MCF 10A (cell line): ENCODE data around the gene CYGB. TPM values are rescaled to one million over a fixed set of nuclear protein-coding genes. Genes with fewer than 3 reads are reported as not detected.
"Not testable (repeated sequence)": the region's sequence is repeated elsewhere in the genome, so short reads cannot be mapped to it uniquely, and the experiment has no call there.

Experiments
- BruUV-seq: library from RNA; stranded (reverse); fragments of 400-500 nt; replicated peaks from 2 replicates; lab custom pipeline; 2021; lab: Mats Ljungman, UMichigan
- CTCF ChIA-PET: fragments of 300-600 bp; sonication (Branson Sonifier 250); formaldehyde crosslinking; extraction: SDS; loops from one replicate; lab custom pipeline; 2021; ENCODE audit warnings: antibody characterized with exemption, inconsistent platforms; lab: Yijun Ruan, JAX
- POLR2A ChIA-PET: fragments of 300-600, 350-650 bp; sonication (Branson Sonifier 250); formaldehyde crosslinking; extraction: SDS; loops from one replicate; lab custom pipeline; 2020; ENCODE audit warnings: antibody characterized with exemption, inconsistent platforms; lab: Yijun Ruan, JAX
- DNase-seq: peaks from one replicate; pipeline ENCODE4 v3.0.0-alpha.2; 2018; ENCODE audit not compliant: unreplicated experiment
- H3K27ac Mint-ChIP-seq: one replicate; pipeline ENCODE4 v1.8.0; 2022; ENCODE audit warnings: mild to moderate bottlenecking, low read depth, mixed read lengths; ENCODE audit not compliant: unreplicated experiment
- H3K27me3 Mint-ChIP-seq: one replicate; pipeline ENCODE4 v1.8.0; 2022; ENCODE audit warnings: mixed read lengths; ENCODE audit not compliant: insufficient read depth, unreplicated experiment
- H3K36me3 Mint-ChIP-seq: one replicate; pipeline ENCODE4 v1.8.0; 2022; ENCODE audit warnings: mild to moderate bottlenecking, moderate library complexity, mixed read lengths; ENCODE audit not compliant: insufficient read depth, unreplicated experiment
- H3K4me1 Mint-ChIP-seq: one replicate; pipeline ENCODE4 v1.8.0; 2022; ENCODE audit warnings: mixed read lengths; ENCODE audit not compliant: insufficient read depth, unreplicated experiment
- H3K4me3 Mint-ChIP-seq: one replicate; pipeline ENCODE4 v1.8.0; 2022; ENCODE audit warnings: mild to moderate bottlenecking, moderate library complexity, mixed read lengths; ENCODE audit not compliant: unreplicated experiment
- H3K9me3 Mint-ChIP-seq: one replicate; pipeline ENCODE4 v1.8.0; 2022; ENCODE audit warnings: mixed read lengths; ENCODE audit not compliant: unreplicated experiment
- intact Hi-C: fragments of 100-400 bp; cut with micrococcal nuclease; formaldehyde crosslinking; loops from 2 replicates; pipeline ENCODE4 v1.14.1; 2022
- total RNA-seq: library from RNA; stranded (reverse); gene quantifications from 2 replicates; pipeline ENCODE4 v1.2.3, GENCODE V29; 2022
- TF ChIP-seq, protein P1 (sequence below): fragments of 200-600 bp; IDR thresholded peaks from one replicate; pipeline ENCODE4 v1.8.0; 2022; ENCODE audit warnings: antibody characterized with exemption, mild to moderate bottlenecking; ENCODE audit not compliant: unreplicated experiment

Gene CYGB
- total RNA-seq, 1 experiment from 2014 or later: not detected

- Mint-ChIP-seq H3K27me3 (peaks cover 27% of the 10 kb centered on the region), H3K27ac (no peak overlapping the region), H3K4me1 (peaks cover 1% of the 10 kb centered on the region), H3K36me3 (no peaks in the 10 kb centered on the region), H3K9me3 (no peaks in the 10 kb centered on the region), H3K4me3 (no peak overlapping the region)
- intact Hi-C loops: no loop called here
- no peak for DNase-seq
- ChIA-PET CTCF (interaction anchor here (0.6 to 1.8 kb wide), 5 partner anchors 9 to 105 kb away, joined by 3 to 6 read pairs (median 3); no protein-coding TSS in a partner anchor), POLR2A (no interaction called here)
- TF ChIP-seq, protein P1, sequence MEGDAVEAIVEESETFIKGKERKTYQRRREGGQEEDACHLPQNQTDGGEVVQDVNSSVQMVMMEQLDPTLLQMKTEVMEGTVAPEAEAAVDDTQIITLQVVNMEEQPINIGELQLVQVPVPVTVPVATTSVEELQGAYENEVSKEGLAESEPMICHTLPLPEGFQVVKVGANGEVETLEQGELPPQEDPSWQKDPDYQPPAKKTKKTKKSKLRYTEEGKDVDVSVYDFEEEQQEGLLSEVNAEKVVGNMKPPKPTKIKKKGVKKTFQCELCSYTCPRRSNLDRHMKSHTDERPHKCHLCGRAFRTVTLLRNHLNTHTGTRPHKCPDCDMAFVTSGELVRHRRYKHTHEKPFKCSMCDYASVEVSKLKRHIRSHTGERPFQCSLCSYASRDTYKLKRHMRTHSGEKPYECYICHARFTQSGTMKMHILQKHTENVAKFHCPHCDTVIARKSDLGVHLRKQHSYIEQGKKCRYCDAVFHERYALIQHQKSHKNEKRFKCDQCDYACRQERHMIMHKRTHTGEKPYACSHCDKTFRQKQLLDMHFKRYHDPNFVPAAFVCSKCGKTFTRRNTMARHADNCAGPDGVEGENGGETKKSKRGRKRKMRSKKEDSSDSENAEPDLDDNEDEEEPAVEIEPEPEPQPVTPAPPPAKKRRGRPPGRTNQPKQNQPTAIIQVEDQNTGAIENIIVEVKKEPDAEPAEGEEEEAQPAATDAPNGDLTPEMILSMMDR: no peak
- BruUV-seq: no TSS peak
These were observed 18.2 kb downstream of the CYGB start for GRCh38 chr17:76519048-76519966.

DNA sequence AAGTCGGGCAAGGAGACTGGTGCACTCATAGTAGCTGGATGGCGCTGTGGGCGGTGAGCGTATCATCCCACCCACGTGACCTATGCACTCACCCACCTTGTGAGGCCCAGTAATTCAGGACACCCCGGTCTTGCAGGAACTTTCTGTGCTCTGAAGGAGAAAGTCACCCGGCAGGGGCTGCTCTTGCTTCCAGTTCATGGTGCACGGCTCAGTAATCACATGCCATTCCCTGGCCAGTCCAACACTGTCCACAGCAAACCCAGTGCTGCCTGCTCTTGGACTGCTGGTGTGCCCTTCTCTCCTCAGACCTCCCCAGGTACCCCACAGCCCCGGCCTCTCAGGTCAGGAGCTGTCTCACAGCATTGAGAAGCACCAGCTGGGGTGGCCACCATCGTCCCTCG, 19.9 kb downstream of the CYGB start:
- no TSS peak for BruUV-seq
- no peak for DNase-seq
- Mint-ChIP-seq H3K4me1 (no peaks in the 10 kb centered on the region), H3K36me3 (no peaks in the 10 kb centered on the region), H3K9me3 (no peaks in the 10 kb centered on the region), H3K27me3 (peaks cover 27% of the 10 kb centered on the region), H3K4me3 (no peak overlapping the region), H3K27ac (no peak overlapping the region)
- TF ChIP-seq, protein P1: no peak
- ChIA-PET POLR2A (no interaction called here), CTCF (interaction anchor here (0.6 to 1.9 kb wide), 2 partner anchors 75 to 106 kb away, joined by 3 to 5 read pairs; no protein-coding TSS in a partner anchor)
- intact Hi-C loops: no loop called here

- intact Hi-C loops: no loop called here
- CTCF ChIA-PET: interaction anchor here (0.5 to 1.7 kb wide), 7 partner anchors 7 to 52 kb away, joined by 3 to 10 read pairs (median 4); no protein-coding TSS in a partner anchor
- no TSS peak for BruUV-seq
- Mint-ChIP-seq H3K36me3 (no peaks in the 10 kb centered on the region), H3K27me3 (peaks cover 22% of the 10 kb centered on the region), H3K4me1 (peaks cover 5% of the 10 kb centered on the region), H3K27ac (no peak overlapping the region), H3K9me3 (no peaks in the 10 kb centered on the region), H3K4me3 (no peak overlapping the region)
- POLR2A ChIA-PET: no interaction called here
- TF ChIP-seq, protein P1: no peak
- DNase-seq: no peak
These were observed 22.1 kb downstream of the CYGB start for GRCh38 chr17:76515274-76515949.

- H3K36me3 Mint-ChIP-seq, BruUV-seq, H3K4me1 Mint-ChIP-seq, DNase-seq, POLR2A ChIA-PET, intact Hi-C loops, H3K27ac Mint-ChIP-seq, H3K9me3 Mint-ChIP-seq, H3K4me3 Mint-ChIP-seq: not testable (repeated sequence)
- H3K27me3 Mint-ChIP-seq: peaks cover 12% of the 10 kb centered on the region
- CTCF ChIA-PET: interaction anchor here (1.5 kb wide), 1 partner anchor 8 kb away, joined by 7 read pairs; no protein-coding TSS in a partner anchor
These were observed 23.2 kb downstream of the CYGB start for GRCh38 chr17:76514355-76514754.
